Astrocyte of the cerebellum (primary cell): ENCODE results near the gene GPR25.

ENCODE experiments used
- DNase-seq: peaks from one replicate; pipeline ENCODE4 v3.0.0-alpha.2; 2011; ENCODE audit warnings: low read depth
- H3K4me3 ChIP-seq: 2 replicates; pipeline ENCODE4 v1.5.1; 2011; ENCODE audit warnings: mild to moderate bottlenecking, low read depth, low read length, moderate library complexity
- CTCF ChIP-seq: IDR thresholded peaks from 2 replicates; pipeline ENCODE4 v1.5.1; 2012; ENCODE audit warnings: low read length, low read depth, moderate library complexity, mild to moderate bottlenecking; ENCODE audit errors: missing control alignments
- in situ Hi-C: cut with HindIII; loops from 2 replicates; pipeline ENCODE4 v1.10.0; 2017; ENCODE audit warnings: low sequenced_read_pairs

The GPR25 gene

GRCh38 chr1:200901350-200901749 lies 28.6 kb downstream of the GPR25 start:
- TF ChIP-seq CTCF = no peak
- no peak for DNase-seq
- in situ Hi-C loops = no loop called here
- H3K4me3 ChIP-seq = no peak overlapping the region

GRCh38 chr1:200901796-200902444 lies 29.1 kb downstream of the GPR25 start:
- H3K4me3 ChIP-seq = no peak overlapping the region
- in situ Hi-C loops = no loop called here
- DNase-seq = no peak
- TF ChIP-seq CTCF = no peak

GRCh38 chr1:200903793-200904192 lies 31.0 kb downstream of the GPR25 start:
- H3K4me3 ChIP-seq = no peak overlapping the region
- in situ Hi-C loops = no loop called here
- DNase-seq = no peak
- TF ChIP-seq CTCF = no peak

- no peak for DNase-seq
- TF ChIP-seq CTCF = no peak
- no peak overlapping the region for H3K4me3 ChIP-seq
- in situ Hi-C loops = no loop called here
These were observed 32.0 kb downstream of the GPR25 start for GRCh38 chr1:200904772-200905171.

GRCh38 chr1:200905411-200906052 lies 32.8 kb downstream of the GPR25 start:
- in situ Hi-C loops = no loop called here
- no peak for TF ChIP-seq CTCF
- no peak for DNase-seq
- no peak overlapping the region for H3K4me3 ChIP-seq

GRCh38 chr1:200906491-200906890 lies 33.7 kb downstream of the GPR25 start:
- no peak for DNase-seq
- in situ Hi-C loops = no loop called here
- TF ChIP-seq CTCF = no peak
- no peak overlapping the region for H3K4me3 ChIP-seq
